Measurements from ENCODE around the gene RFTN1.

RFTN1 gene

GRCh38 chr3:16377847-16378302 lies 135.6 kb downstream of the RFTN1 start:
- no peak for DNase-seq (ENCODE audit: low read depth)

GRCh38 chr3:16377196-16377595 lies 136.3 kb downstream of the RFTN1 start:
- no peak for DNase-seq (ENCODE audit: low read depth)

GRCh38 chr3:16375891-16376290 lies 137.6 kb downstream of the RFTN1 start:
- no peak for DNase-seq (ENCODE audit: low read depth)

- DNase-seq (ENCODE audit: low read depth), result no peak
Measured at GRCh38 chr3:16374935-16375245, 138.6 kb downstream of the RFTN1 start.

- DNase-seq (ENCODE audit: low read depth), result no peak
Measured at GRCh38 chr3:16374047-16374934, 139.2 kb downstream of the RFTN1 start.

GRCh38 chr3:16373341-16373946 lies 140.1 kb downstream of the RFTN1 start:
- DNase-seq (ENCODE audit: low read depth), result no peak

- DNase-seq (ENCODE audit: low read depth), result no peak
Measured at GRCh38 chr3:16372362-16373292, 140.9 kb downstream of the RFTN1 start.

- DNase-seq (ENCODE audit: low read depth), result peak; percentile 21
Measured at GRCh38 chr3:16370872-16371740, 142.4 kb downstream of the RFTN1 start.

GRCh38 chr3:16370503-16370871 lies 143.0 kb downstream of the RFTN1 start:
- DNase-seq (ENCODE audit: low read depth), result no peak

- DNase-seq (ENCODE audit: low read depth), result peak; percentile 54
Measured at GRCh38 chr3:16369885-16370284, 143.6 kb downstream of the RFTN1 start.

GRCh38 chr3:16369276-16369675 lies 144.2 kb downstream of the RFTN1 start:
- peak; percentile 13 for DNase-seq (ENCODE audit: low read depth)

GRCh38 chr3:16366581-16366980 lies 146.9 kb downstream of the RFTN1 start:
- no peak for DNase-seq (ENCODE audit: low read depth)

- no peak for DNase-seq (ENCODE audit: low read depth)
Measured at GRCh38 chr3:16365491-16366128, 147.9 kb downstream of the RFTN1 start.

GRCh38 chr3:16364963-16365362 lies 148.5 kb downstream of the RFTN1 start:
- DNase-seq (ENCODE audit: low read depth), result no peak

- DNase-seq (ENCODE audit: low read depth), result no peak
Measured at GRCh38 chr3:16364323-16364722, 149.2 kb downstream of the RFTN1 start.

- no peak for DNase-seq (ENCODE audit: low read depth)
Measured at GRCh38 chr3:16363636-16364035, 149.9 kb downstream of the RFTN1 start.

- no peak for DNase-seq (ENCODE audit: low read depth)
Measured at GRCh38 chr3:16362770-16363169, 150.7 kb downstream of the RFTN1 start.

- DNase-seq (ENCODE audit: low read depth), result no peak
Measured at GRCh38 chr3:16361087-16361486, 152.4 kb downstream of the RFTN1 start.

- DNase-seq (ENCODE audit: low read depth), result no peak
Measured at GRCh38 chr3:16359331-16359730, 154.2 kb downstream of the RFTN1 start.

- no peak for DNase-seq (ENCODE audit: low read depth)
Measured at GRCh38 chr3:16358336-16358735, 155.2 kb downstream of the RFTN1 start.

All from iris pigment epithelial cell (primary cell).